Activated gamma-delta T cell treated with Interleukin-2 at 50 U/mL for 16 hours (primary cell): ENCODE data around the gene TMEM127.

Experiments used
- DNase-seq: peaks from one replicate; pipeline ENCODE4 v3.0.0-alpha.2; 2020

The TMEM127 gene

DNA sequence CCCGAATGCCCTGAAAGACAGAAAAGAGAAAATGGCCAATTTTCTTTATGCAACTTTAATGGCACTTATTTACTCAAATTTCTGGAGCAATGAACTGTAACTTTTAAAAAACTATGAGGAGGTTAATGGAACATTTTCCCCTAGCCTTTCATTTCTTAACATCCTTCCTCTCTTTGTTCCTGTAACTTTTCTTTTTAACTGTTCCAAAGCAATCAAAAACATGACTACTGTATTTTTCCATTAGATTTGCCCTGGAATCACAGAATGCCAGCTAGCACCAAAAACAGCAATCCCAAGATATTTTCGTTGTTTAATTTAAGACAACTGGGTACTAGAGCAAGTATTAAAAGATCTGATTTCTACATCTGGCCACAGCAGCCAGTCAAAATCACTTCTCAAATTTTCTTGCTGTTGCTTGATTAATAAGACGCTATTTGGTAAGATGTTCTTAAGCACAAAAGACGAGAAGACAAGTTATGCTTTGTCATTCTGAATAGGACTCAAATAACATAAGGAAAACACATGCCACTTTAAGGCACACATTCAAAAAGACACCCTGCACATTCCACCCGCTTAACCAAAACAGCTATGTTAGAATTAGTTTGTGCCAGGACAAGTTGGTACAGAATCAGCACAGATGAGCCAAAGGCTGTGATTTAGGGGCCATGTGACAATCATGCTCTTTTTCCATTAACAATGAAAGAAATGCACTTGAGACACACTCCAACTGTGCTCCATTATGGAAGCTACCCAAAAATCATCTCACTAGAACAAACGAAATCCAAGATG, 60.8 kb downstream of the TMEM127 start:
- DNase-seq, result no peak

DNA sequence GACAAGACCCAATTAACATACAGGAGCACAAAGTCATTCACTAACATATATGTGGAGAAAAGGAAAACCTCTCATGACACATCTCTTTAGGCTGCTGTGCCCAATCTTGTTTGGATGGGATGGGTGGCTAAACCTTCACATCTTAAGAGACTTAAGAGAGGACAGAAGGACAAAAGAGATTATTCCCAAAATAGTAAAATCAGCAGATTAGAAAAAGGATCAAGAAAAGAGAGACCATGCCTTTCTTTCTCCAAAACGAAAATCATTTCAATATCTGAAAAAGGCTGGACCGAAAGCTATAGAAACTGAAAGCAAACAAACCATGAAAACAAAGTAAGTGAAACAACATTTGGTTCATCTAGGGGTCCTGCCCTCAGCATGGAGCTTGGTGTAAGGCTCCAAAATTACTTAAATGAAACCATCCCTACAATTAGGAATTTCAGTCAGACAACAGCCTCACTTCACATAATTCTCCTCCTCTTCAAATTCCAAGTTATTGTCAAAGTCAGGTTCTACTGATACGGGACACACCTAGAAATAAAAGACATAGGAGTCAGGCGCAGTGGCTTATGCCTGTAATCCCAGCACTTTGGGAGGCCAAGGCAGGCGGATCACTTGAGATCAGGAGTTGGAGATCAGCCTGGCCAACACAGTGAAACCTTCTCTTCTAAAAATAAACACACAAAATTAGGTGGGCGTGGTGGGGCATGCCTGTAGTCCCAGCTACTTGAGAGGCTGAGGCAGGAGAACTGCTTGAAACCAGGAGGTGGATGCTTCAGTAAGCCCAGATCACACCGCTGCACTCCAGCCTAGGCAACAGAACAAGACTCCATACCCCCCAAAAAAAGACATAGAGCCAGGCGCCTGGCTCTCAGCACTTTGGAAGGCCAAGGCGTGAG, 62.4 kb downstream of the TMEM127 start:
- no peak for DNase-seq

DNA sequence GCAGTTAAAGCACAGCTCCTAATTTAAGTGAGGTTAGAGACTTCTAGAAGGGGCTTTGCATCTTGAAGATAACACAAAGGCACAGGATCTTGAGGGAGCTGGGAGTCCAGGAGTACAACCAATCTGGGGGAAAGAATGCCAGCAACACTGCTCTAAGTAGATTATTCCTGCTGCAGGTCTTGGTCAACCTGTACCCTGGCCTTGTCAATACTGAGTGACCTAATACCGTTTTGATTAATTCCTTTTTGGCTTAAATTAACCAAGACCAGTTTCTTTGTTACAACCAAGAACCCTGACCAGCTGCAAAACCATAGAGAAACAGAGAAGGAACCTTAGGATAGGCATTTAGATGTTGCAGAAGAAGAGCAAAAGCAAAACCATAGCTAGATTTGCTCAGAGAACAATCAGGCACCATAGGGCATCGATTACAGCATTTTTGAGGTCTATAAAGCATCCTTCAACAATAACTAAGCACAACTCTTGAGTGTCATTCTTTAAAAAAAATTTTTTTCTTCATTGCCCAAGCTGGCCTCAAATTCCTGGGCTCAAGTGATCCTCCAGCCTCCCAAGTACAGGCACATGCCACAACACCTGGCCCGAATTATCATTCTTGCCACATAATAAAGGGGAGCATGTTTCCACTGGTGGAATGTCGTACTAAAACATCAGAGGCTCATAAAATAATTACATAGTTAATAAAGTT, 63.5 kb downstream of the TMEM127 start:
- DNase-seq, result no peak

DNA sequence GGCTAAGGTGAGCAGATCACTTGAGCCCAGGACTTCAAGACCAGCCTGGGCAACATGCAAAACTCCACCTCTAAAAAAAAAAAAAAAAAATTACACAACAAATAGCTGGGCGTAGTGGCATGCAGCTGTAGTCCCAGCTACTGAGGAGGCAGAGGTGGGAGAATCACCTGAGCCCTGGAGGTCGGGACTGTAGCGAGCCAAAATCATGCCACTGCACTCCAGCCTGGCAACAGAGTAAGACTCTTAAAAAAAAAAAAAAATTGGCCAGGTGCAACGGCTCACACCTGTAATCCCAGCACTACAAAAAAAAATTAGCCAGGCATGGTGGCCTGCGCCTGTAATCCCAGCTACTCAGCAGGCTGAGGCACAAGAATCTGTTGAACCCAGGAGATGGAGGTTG, 64.5 kb downstream of the TMEM127 start:
- DNase-seq, result no peak

DNA sequence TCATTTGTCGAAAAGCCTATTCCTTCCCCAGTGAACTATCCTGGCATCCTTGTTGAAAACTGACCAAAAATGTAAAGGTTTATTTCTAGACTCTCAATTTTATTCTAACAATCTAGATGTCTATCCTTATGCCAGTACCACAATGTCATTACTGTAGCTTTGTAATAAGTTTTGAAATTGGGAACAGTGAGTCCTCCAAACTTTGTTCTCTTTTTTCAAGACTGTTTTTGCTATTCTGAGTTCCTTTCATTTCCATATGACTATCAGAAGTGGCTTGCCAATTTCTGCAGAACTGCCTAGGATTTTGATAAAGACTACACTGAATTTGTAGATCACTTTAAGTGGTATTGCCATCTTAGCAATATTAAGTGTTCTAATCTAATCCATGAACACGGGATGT, 66.9 kb downstream of the TMEM127 start:
- no peak for DNase-seq
